Stimulated activated CD4-positive, alpha-beta T cell treated with anti-CD3 and anti-CD28 coated beads, Interleukin-12 subunit alpha, Interleukin-12 subunit beta, amount 100 ng/mL, for 24 hours (primary cell): ENCODE results near the gene FAM177A1.
"Not testable (repeated sequence)": the region's sequence is repeated elsewhere in the genome, so short reads cannot be mapped to it uniquely, and the experiment has no call there.

Experiments used
- DNase-seq, 2 experiments: peaks; one replicate each; pipeline ENCODE4 v3.0.0-alpha.2; 2020; ENCODE audit warnings: low read depth in 2 of 2

Gene FAM177A1

GRCh38 chr14:35046048-35046750 is at the start of gene FAM177A1:
FAM177A1 (plus strand) TSS chr14:35046272; CDS start chr14:35046464, 192 bp downstream.
- DNase-seq: peak; percentile 96 to 99

- DNase-seq: no peak
Observed at GRCh38 chr14:34997762-34998161, 48.3 kb upstream of the FAM177A1 start.

- no peak for DNase-seq
Observed at GRCh38 chr14:34999500-34999899, 46.6 kb upstream of the FAM177A1 start.

- DNase-seq: no peak
Observed at GRCh38 chr14:35001621-35002020, 44.5 kb upstream of the FAM177A1 start.

- DNase-seq: no peak
Observed at GRCh38 chr14:35004839-35005238, 41.2 kb upstream of the FAM177A1 start.

- no peak for DNase-seq
Observed at GRCh38 chr14:35016568-35016967, 29.5 kb upstream of the FAM177A1 start.

- DNase-seq: no peak
Observed at GRCh38 chr14:35020713-35021112, 25.4 kb upstream of the FAM177A1 start.

- no peak for DNase-seq
Observed at GRCh38 chr14:35028435-35028834, 17.6 kb upstream of the FAM177A1 start.

- no peak for DNase-seq
Observed at GRCh38 chr14:35032562-35032961, 13.5 kb upstream of the FAM177A1 start.

- DNase-seq: no peak
Observed at GRCh38 chr14:35034440-35034833, 11.6 kb upstream of the FAM177A1 start.

GRCh38 chr14:35034944-35035554 is 11.0 kb upstream of the FAM177A1 start:
- DNase-seq: not testable (repeated sequence)

GRCh38 chr14:35038312-35038711 is 7.8 kb upstream of the FAM177A1 start:
- DNase-seq: not testable (repeated sequence)

GRCh38 chr14:35042632-35043031 is 3.4 kb upstream of the FAM177A1 start:
- no peak for DNase-seq

GRCh38 chr14:35043046-35043445 is 3.0 kb upstream of the FAM177A1 start:
- no peak for DNase-seq

- DNase-seq: no peak
Observed at GRCh38 chr14:35044939-35045797, 904 bp upstream of the FAM177A1 start.

GRCh38 chr14:35045798-35046047 is 349 bp upstream of the FAM177A1 start:
- no peak for DNase-seq

- peak in 1 of 2 experiments; percentile 3 for DNase-seq
Observed at GRCh38 chr14:35046751-35047536, 872 bp downstream of the FAM177A1 start.

- DNase-seq: no peak
Observed at GRCh38 chr14:35047976-35048513, 2.0 kb downstream of the FAM177A1 start.

GRCh38 chr14:35050652-35051051 is 4.6 kb downstream of the FAM177A1 start:
- DNase-seq: no peak

- no peak for DNase-seq
Observed at GRCh38 chr14:35051796-35052195, 5.7 kb downstream of the FAM177A1 start.

- no peak for DNase-seq
Observed at GRCh38 chr14:35052637-35053036, 6.6 kb downstream of the FAM177A1 start.
